ENCODE measurements around the gene HK1.

Gene HK1

DNA sequence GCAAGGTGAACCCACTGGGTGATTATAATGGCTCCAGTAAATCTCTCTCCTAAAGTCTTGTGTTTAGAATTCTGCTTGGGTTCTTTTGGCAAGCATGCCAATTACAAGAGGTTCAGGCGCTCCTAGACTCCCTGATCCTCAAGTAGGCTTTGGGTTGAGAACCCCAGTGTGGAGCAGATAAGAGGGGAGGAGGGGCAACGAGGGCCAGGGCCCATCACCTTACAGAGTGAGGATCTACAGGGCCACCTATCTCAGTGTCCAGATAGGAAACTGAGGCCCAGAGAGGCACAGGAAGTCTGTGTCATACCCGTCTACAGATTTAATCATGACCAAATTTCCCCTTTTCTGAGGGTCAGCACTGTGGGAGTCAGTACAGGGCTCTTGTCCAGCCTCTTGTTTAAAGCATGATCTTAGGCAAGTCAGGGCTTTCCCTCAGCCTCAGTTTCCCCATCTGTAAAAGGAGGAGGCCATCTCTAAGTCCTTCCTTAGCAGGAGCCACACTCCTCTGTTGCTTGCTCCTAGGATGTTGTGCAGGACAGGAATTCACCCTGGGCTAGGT, 134.0 kb downstream of the HK1 start:
- ATAC-seq: no peak
- no peak for TF ChIP-seq ZC3H10 (CRISPR knock-in tag; IDR thresholded peaks at IDR 0.05)
- TF ChIP-seq TCF4 (CRISPR knock-in tag; IDR thresholded peaks at IDR 0.05; ENCODE audit: borderline replicate concordance): no peak

DNA sequence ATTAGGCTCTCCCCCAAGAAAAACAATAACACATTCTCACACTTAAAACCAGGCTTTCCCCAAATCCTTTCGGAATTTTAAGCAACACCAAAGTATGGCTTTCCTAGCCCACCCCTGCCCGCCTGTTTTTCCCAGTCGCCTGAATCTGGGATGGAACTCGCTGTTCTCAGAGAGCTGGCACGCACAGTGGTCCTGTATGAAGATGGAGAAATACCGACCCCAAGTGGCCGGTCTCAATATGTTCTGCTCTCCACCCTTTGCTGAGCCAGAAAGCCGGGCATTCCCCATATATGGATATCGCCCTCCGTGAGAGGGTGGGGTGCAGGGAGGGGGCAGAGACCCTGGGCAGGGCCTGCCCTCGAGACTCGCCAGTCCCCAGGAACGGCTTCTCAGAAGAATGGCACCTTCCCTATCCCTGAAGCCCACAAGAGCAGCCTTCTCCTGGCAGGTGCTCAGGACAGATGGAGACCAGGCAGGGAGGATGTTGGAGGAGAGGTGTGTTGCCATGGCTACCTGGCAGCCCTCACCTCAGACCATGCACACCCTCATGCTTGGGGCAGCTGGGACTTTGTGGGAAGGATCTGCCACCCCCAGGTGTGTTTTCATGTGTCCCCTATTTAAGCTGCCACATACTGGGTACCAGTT, 135.0 kb downstream of the HK1 start:
- TF ChIP-seq RARB (CRISPR knock-in tag; IDR thresholded peaks at IDR 0.05): no peak
- TF ChIP-seq, protein P1, sequence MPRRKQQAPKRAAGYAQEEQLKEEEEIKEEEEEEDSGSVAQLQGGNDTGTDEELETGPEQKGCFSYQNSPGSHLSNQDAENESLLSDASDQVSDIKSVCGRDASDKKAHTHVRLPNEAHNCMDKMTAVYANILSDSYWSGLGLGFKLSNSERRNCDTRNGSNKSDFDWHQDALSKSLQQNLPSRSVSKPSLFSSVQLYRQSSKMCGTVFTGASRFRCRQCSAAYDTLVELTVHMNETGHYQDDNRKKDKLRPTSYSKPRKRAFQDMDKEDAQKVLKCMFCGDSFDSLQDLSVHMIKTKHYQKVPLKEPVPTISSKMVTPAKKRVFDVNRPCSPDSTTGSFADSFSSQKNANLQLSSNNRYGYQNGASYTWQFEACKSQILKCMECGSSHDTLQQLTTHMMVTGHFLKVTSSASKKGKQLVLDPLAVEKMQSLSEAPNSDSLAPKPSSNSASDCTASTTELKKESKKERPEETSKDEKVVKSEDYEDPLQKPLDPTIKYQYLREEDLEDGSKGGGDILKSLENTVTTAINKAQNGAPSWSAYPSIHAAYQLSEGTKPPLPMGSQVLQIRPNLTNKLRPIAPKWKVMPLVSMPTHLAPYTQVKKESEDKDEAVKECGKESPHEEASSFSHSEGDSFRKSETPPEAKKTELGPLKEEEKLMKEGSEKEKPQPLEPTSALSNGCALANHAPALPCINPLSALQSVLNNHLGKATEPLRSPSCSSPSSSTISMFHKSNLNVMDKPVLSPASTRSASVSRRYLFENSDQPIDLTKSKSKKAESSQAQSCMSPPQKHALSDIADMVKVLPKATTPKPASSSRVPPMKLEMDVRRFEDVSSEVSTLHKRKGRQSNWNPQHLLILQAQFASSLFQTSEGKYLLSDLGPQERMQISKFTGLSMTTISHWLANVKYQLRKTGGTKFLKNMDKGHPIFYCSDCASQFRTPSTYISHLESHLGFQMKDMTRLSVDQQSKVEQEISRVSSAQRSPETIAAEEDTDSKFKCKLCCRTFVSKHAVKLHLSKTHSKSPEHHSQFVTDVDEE (CRISPR knock-in tag; IDR thresholded peaks at IDR 0.05): no peak
- TF ChIP-seq ZNF70 (CRISPR knock-in tag; IDR thresholded peaks at IDR 0.05): no peak
- ATAC-seq: peak; percentile 62

DNA sequence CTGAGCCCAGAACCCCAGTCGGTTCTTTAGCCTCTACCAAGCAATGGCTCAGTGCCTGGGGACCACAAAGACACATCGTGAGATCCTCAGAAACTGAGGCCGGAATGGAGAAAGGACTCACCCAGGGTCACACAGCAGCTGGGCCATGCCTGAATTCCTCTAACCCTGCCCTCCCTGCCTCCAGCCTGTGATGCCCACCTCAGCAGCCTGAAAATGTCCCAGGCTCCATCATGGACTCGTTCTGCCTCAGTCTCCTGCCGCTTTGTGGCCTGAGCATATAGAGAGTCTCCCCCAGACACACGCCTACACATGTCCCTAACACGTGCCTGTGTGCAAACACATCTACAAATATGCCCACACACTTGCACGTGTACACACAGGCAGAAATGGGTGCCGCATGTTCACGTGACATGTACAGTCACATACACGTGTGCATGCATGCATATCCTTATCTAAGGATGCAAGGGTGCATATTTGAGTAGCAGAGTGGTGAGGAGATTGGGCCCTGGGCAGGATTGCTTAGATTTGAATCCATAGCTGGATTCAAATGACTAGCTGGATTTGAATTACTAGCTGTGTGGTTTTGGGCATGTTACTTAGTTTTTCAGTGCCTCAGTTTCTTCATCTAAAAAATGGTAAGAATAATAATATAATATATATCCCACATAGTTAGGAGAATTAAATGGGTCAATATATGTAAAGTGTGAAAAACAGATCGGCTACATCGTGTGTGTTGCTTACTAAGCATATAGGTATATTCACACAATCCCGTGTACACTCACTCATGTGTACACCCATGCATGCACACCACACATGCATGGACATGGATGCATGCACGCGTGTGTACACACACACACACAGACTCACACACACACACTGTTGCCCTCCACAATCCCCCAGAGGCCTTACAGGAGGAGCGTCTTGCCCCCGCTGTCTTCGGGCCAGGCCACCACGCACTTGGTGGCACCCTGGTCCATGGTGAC, 136.0 kb downstream of the HK1 start:
- TF ChIP-seq, protein P2, sequence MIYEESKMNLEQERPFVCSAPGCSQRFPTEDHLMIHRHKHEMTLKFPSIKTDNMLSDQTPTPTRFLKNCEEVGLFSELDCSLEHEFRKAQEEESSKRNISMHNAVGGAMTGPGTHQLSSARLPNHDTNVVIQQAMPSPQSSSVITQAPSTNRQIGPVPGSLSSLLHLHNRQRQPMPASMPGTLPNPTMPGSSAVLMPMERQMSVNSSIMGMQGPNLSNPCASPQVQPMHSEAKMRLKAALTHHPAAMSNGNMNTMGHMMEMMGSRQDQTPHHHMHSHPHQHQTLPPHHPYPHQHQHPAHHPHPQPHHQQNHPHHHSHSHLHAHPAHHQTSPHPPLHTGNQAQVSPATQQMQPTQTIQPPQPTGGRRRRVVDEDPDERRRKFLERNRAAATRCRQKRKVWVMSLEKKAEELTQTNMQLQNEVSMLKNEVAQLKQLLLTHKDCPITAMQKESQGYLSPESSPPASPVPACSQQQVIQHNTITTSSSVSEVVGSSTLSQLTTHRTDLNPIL (CRISPR knock-in tag; IDR thresholded peaks at IDR 0.05; ENCODE audit: low read depth): no peak
- no peak for ATAC-seq

DNA sequence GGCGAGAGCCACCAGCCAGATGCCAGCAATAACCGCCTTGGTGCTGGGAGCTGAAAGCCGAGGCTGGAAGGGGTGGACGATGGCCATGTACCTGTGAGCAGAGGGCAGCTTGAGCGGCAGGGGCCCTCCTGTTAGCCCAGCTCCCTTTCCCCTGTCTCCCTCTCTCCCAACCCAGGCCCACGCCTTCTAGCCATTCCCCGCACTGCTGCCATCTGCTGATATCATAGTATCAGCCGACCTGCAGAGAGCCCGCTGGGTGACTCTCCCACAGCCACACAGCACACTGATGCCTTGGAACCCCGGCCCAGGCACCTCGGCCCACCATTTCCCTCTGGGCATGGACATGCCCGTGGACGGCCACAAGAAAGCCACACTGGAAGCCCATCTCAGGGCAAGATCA, 136.8 kb downstream of the HK1 start:
- TF ChIP-seq ZFP30 (CRISPR knock-in tag; IDR thresholded peaks at IDR 0.05) (no peak), TCF4 (CRISPR knock-in tag; IDR thresholded peaks at IDR 0.05; ENCODE audit: borderline replicate concordance) (no peak), ISL1 (CRISPR knock-in tag; IDR thresholded peaks at IDR 0.05) (no peak), ZNF565 (CRISPR knock-in tag; conservative IDR thresholded peaks at IDR 0.05; ENCODE audit: low read depth) (no peak), TOX (CRISPR knock-in tag; IDR thresholded peaks at IDR 0.05; ENCODE audit: borderline replicate concordance) (no peak)

DNA sequence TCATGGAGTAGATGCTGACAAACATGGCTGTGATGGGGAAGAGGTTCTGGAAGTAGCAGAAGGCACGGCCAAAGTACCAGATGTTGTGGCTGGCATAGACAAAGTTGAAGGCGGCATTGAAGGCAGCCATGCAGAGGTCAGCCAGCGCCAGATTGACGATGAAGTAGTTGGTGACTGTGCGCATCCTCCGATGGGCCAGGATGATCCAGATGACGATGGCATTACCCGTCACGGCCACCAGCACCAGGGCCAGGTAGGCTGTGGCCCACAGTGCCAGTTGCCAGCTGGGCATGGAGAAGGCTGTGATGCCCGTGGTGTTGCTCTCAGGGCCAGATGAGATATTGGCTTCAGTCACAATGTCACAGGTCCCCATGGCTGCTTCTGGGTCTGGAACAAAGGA, 137.7 kb downstream of the HK1 start:
- no peak for ATAC-seq
- TF ChIP-seq ZNF565 (CRISPR knock-in tag; conservative IDR thresholded peaks at IDR 0.05; ENCODE audit: low read depth) (no peak), CSDC2 (CRISPR knock-in tag; IDR thresholded peaks at IDR 0.05) (no peak), ISL1 (CRISPR knock-in tag; IDR thresholded peaks at IDR 0.05) (no peak), ZFP3 (CRISPR knock-in tag; IDR thresholded peaks at IDR 0.05) (no peak), OSR1 (CRISPR knock-in tag; IDR thresholded peaks at IDR 0.05) (no peak), ESRRG (CRISPR knock-in tag; IDR thresholded peaks at IDR 0.05) (no peak), TOX (CRISPR knock-in tag; IDR thresholded peaks at IDR 0.05; ENCODE audit: borderline replicate concordance) (no peak), ZFP30 (CRISPR knock-in tag; IDR thresholded peaks at IDR 0.05) (no peak), RARB (CRISPR knock-in tag; IDR thresholded peaks at IDR 0.05) (no peak), ARNTL (CRISPR knock-in tag; IDR thresholded peaks at IDR 0.05; ENCODE audit: borderline replicate concordance, low read depth) (no peak), ZNF70 (CRISPR knock-in tag; IDR thresholded peaks at IDR 0.05) (no peak), GLIS3 (CRISPR knock-in tag; IDR thresholded peaks at IDR 0.05) (no peak), PPARA (CRISPR knock-in tag; IDR thresholded peaks at IDR 0.05; ENCODE audit: borderline replicate concordance) (no peak), BACH2 (CRISPR knock-in tag; IDR thresholded peaks at IDR 0.05; ENCODE audit: borderline replicate concordance) (no peak)
- TF ChIP-seq, protein P3, sequence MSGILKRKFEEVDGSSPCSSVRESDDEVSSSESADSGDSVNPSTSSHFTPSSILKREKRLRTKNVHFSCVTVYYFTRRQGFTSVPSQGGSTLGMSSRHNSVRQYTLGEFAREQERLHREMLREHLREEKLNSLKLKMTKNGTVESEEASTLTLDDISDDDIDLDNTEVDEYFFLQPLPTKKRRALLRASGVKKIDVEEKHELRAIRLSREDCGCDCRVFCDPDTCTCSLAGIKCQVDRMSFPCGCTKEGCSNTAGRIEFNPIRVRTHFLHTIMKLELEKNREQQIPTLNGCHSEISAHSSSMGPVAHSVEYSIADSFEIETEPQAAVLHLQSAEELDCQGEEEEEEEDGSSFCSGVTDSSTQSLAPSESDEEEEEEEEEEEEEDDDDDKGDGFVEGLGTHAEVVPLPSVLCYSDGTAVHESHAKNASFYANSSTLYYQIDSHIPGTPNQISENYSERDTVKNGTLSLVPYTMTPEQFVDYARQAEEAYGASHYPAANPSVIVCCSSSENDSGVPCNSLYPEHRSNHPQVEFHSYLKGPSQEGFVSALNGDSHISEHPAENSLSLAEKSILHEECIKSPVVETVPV (CRISPR knock-in tag; IDR thresholded peaks at IDR 0.05): no peak
- TF ChIP-seq, protein P4, sequence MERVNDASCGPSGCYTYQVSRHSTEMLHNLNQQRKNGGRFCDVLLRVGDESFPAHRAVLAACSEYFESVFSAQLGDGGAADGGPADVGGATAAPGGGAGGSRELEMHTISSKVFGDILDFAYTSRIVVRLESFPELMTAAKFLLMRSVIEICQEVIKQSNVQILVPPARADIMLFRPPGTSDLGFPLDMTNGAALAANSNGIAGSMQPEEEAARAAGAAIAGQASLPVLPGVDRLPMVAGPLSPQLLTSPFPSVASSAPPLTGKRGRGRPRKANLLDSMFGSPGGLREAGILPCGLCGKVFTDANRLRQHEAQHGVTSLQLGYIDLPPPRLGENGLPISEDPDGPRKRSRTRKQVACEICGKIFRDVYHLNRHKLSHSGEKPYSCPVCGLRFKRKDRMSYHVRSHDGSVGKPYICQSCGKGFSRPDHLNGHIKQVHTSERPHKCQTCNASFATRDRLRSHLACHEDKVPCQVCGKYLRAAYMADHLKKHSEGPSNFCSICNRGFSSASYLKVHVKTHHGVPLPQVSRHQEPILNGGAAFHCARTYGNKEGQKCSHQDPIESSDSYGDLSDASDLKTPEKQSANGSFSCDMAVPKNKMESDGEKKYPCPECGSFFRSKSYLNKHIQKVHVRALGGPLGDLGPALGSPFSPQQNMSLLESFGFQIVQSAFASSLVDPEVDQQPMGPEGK (CRISPR knock-in tag; IDR thresholded peaks at IDR 0.05; ENCODE audit: borderline replicate concordance): no peak
- TF ChIP-seq, protein P5, sequence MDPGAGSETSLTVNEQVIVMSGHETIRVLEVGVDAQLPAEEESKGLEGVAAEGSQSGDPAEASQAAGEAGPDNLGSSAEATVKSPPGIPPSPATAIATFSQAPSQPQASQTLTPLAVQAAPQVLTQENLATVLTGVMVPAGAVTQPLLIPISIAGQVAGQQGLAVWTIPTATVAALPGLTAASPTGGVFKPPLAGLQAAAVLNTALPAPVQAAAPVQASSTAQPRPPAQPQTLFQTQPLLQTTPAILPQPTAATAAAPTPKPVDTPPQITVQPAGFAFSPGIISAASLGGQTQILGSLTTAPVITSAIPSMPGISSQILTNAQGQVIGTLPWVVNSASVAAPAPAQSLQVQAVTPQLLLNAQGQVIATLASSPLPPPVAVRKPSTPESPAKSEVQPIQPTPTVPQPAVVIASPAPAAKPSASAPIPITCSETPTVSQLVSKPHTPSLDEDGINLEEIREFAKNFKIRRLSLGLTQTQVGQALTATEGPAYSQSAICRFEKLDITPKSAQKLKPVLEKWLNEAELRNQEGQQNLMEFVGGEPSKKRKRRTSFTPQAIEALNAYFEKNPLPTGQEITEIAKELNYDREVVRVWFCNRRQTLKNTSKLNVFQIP (CRISPR knock-in tag; IDR thresholded peaks at IDR 0.05; ENCODE audit: borderline replicate concordance, low read depth): no peak
- TF ChIP-seq, protein P2 (CRISPR knock-in tag; IDR thresholded peaks at IDR 0.05; ENCODE audit: low read depth): no peak

More for the DNA sequence above, 136.8 kb downstream of the HK1 start:
- ATAC-seq: no peak
